HepG2 (cell line): ENCODE results near the gene TSSK2.

Experiments
- MAX ChIP-seq: IDR thresholded peaks from 2 replicates; pipeline ENCODE4 v1.6.1; 2012; ENCODE audit warnings: inconsistent platforms
- ZBTB4 ChIP-seq: sonication (generic); formaldehyde crosslinking; IDR thresholded peaks from 2 replicates; pipeline ENCODE4 v1.4.0; 2020; ENCODE audit warnings: missing genetic modification reagents, mild to moderate bottlenecking, borderline replicate concordance
- ZFP1 ChIP-seq: IDR thresholded peaks from 2 replicates; pipeline ENCODE4 v1.6.1; 2016
- ZKSCAN1 ChIP-seq: fragments of 150-350 bp; IDR thresholded peaks from 2 replicates; pipeline ENCODE4 v1.6.1; 2014; ENCODE audit warnings: low read length

GRCh38 chr22:19105867-19106802 is 25.0 kb upstream of the TSSK2 start:
- no peak for TF ChIP-seq MAX
- TF ChIP-seq ZKSCAN1, result no peak
- TF ChIP-seq ZBTB4, result no peak
- no peak for TF ChIP-seq ZFP1
